Stimulated activated CD8-positive, alpha-beta memory T cell treated with anti-CD3 and anti-CD28 coated beads, Interleukin-4, amount 100 ng/mL, for 1 hour (primary cell): ENCODE data around the gene NSL1.

Source experiments
- DNase-seq, 2 donors: peaks; one replicate each; pipeline ENCODE4 v3.0.0-alpha.2; 2020; ENCODE audit warnings: low read depth in 2 of 2, low spot score in 1 of 2

NSL1 gene

GRCh38 chr1:212687811-212688210, 103.8 kb downstream of the NSL1 start:
- DNase-seq, result no peak

- DNase-seq, result no peak
These were observed 105.0 kb downstream of the NSL1 start for GRCh38 chr1:212686591-212686990.

GRCh38 chr1:212686069-212686468, 105.5 kb downstream of the NSL1 start:
- DNase-seq, result no peak

GRCh38 chr1:212685429-212685828, 106.1 kb downstream of the NSL1 start:
- DNase-seq, result no peak

GRCh38 chr1:212684521-212685090, 107.0 kb downstream of the NSL1 start:
- no peak for DNase-seq

- DNase-seq, result no peak
These were observed 107.5 kb downstream of the NSL1 start for GRCh38 chr1:212684076-212684475.

GRCh38 chr1:212683357-212683722, 108.2 kb downstream of the NSL1 start:
- no peak for DNase-seq

GRCh38 chr1:212680680-212681389, 110.7 kb downstream of the NSL1 start:
- DNase-seq, result no peak

GRCh38 chr1:212678456-212679410, 112.8 kb downstream of the NSL1 start:
- DNase-seq, result no peak

- no peak for DNase-seq
These were observed 114.0 kb downstream of the NSL1 start for GRCh38 chr1:212677573-212677972.

GRCh38 chr1:212677136-212677535, 114.4 kb downstream of the NSL1 start:
- DNase-seq, result no peak
